Activated CD8-positive, alpha-beta memory T cell treated with anti-CD3 and anti-CD28 coated beads, Interleukin-2, amount 50 U/mL, for 1 hour (primary cell): Measurements from ENCODE around the gene CHAF1A.
A peak's percentile ranks its signal among the peaks of the same experiment; 100 is the strongest.

ENCODE experiments used
- DNase-seq: peaks from one replicate; pipeline ENCODE4 v3.0.0-alpha.2; 2020; ENCODE audit errors: extremely low read depth

CHAF1A gene

DNA sequence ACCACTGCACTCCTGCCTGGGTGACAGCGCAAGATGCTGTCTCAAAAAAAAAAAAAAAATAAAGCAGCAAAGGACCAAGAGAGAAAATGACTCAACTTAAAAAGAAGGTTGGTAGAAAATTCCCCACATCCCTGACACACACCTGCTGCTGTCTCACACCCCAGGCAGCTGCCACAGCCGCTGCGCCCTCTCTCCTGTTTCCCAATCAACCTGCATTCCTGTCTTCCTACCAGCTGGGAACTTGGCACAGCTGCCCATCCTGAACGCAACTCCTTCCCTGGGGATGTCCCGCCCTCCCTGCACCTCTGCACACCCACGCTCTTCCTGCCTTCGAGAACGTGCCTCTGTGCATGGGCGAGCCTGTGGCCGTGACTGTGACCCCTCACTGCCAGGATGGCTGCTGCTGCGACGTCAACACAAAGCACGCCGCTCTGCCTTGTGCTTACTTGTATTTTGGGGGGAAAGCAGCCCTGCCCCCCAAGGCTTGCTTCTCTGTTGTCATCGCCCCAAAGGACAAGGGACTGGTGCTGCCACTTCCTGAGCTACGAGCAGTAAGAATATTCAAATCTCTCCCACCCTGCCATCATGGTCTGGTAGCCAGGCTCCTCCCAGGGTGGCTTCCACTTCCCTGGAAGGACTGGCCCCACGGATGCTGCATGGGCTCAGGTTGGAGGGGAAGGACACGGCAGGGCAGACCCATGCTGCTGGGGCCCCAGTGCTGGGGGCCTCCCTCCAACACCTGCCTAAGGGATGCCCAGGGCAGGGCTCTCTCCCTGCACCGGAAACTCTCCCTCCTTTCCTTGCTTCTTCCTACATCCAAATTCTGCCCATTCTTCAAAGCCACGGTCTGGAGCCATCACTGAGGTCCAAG, 22.8 kb upstream of the CHAF1A start:
- no peak for DNase-seq

DNA sequence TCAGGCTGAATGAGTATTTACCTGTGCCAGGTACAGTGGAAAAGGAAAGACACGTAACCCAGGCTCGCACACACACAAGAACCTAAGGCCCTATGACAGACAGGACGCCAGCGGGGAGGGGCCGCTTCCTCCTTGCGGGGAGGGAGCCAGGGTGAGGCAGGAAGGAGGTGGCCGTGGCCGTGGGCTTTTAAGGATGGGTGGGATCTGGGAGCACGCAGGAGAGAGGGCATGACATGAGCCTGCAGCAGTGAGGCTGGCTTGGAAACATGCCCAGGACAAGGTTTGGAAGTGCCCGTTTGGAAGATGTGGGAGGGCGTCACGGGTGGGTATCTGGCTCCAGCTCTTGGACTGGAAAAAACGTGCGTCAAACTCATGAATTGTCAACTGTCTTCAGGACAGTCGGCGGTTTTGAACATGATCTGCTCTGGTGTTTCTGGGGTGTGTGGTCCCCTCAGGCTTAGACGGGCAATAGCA, 22.1 kb upstream of the CHAF1A start:
- peak; percentile 33 for DNase-seq

DNA sequence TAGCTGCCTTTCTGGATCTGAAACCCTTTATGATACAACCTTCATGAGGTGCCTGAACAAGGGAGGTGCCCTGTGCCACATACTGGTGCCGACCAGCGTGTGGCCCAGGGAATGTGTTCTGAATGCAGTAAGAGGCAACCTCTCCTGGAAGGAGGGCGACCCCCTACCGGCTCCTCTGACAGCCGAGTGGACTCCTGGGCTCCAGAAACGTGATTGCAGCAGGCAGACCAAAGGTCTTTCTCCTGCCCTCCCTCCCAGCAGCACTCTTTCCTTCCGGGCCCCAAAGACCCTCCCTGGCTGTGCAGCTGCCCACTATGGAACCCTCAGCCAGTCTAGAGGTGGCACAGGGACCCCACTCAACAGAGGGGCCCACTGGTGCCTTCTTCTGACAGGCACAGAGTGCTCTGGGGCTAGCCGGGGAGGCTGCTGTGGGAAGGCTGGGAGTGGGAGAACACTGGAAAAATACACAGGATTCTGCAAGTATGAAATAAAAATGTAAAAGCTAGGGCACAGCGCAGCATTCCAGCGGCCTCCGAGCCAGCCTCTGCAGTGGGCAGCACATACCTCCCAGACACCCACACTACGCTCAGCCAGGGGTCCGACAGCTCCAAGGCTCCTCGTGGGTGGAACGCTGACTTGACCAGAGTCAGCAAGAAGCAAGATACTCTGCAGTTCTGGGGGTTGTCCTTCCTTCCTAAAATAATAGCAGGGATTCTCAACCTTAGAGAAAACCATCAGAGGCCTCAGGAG, 17.0 kb upstream of the CHAF1A start:
- no peak for DNase-seq

DNA sequence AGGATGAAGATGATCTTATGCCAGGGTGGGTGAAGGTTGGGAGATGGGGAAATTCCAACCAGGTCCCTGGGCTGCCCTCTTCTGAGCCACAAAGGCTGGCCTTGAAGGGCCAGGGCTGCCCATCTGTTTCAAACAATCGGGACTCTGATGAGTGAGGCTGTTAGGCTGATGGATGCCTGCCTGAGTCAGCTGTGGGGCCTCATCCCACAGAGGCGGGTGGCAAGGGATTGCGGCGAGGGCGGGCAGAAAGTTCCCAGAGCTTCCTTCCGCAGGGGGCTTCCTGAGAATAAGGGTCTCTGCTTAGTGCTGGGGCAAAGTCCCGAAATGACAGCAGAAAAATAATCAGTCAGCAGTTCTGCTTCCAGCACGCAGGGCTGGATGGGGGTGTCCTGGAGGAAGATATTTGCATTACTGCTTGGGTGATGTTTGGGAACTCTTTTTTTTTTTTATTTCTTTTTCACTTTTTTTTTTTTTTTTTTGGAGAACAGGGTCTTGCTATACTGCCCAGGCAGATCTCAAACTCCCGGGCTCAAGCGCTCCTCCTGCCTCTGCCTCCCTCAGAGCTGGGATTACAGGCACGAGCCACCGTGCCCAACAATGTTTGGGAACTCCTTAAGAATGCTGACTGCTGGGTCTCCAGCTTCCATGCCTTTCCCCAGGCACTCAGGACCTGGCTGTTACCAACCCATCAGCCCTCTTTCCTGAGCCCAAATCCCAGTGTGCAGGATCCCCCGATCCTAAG, 16.2 kb upstream of the CHAF1A start:
- DNase-seq = no peak

DNA sequence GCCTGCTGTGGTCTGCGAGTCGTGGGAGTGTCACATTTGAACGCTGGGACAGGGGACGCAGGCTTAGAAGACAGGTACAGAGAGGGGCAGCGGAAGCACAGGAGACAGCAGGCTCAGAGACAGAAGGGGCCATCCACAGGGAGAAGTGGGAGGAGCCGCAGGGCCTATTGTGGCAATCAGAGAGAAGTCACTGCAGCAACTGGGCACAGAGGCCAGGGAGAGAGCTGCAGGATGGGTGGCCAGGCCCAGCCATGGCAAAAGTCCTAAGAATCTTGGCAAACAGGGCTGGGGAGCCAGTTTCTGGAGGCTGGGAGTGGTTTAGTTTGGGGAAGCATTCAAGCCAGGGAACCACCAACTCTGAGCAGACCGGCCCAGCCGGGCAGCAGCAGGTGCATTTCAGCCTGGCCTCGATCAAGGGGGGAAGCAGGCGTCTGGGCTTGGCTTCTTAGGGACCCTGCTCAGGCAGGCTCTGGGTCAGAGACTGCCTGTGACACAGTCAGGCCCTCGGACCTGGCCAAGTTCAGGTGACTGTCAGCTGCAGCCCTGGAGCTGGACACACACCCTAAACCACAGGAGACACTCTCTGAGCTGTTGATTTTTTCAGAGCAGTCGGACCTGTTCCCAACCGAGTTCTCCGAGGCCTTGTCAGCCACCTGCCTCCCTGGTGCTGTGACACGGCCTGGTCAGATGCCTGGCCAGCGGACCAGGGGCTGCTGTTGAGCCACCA, 13.9 kb upstream of the CHAF1A start:
- no peak for DNase-seq

DNA sequence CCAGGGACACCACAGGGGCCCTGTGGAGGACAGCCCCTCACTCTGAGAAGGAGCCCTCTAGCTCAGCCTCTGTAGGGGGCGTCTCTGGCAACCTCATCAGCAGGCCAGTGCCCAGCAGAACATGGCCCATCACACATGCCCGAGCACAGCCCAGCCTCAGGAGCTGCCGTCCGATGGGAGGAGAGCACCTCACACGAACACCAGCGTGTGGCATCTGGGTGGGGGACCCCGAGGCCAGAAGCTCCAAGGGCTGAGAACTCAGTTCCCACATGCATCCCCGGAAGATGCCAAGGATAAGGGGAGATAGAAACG, 13.4 kb upstream of the CHAF1A start:
- DNase-seq = no peak

DNA sequence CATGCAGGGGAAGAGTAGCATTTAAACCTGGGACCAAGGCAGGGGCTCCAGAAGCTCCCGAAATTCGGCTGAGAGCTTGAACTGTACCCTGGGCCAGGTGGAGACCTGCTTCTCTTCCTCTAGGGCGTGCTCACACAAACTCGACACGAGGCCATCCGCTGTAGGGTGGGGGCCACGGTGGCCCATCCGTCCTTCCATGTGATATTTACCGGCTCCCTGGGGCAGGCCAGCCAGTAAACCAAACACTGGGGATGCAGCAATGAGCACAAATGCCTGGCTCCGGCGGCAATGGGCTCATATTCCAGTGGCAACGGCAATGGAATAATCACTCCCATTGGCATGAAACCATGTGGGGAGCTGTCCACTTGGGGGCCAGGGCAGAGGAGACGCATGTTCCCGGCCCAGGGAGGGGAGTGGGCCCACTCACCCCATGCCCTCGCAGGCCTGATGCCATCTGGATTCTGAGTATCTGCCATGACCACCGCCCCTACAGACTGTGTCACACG, 12.9 kb upstream of the CHAF1A start:
- DNase-seq = no peak

DNA sequence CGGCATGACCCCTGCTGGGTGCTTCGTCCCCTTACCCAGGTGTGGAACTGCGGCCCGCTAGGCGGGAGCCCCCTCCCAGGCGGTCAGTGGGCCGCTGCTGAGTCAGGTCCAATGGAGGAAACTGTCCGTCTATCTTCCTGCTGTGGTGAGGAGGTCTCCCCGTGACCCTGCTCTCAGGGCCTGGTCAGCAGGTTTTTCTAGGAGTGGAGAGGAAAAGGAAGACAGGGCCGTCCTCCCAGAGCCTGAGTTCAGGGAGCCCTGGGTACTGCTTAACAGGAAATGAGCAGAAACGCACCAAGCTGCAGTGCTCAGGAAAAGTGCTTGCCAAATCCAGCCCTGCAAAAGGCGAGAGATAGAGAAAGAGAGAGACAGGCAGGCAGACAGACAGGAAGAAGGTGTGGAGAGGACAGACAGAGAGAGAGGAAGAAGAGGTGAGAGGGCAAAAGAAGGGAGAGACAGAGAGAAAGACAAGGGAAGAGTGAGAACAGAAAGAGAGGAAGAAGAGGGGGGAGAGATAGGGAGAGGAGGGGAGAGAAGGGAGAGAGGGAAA, 12.3 kb upstream of the CHAF1A start:
- DNase-seq = no peak

DNA sequence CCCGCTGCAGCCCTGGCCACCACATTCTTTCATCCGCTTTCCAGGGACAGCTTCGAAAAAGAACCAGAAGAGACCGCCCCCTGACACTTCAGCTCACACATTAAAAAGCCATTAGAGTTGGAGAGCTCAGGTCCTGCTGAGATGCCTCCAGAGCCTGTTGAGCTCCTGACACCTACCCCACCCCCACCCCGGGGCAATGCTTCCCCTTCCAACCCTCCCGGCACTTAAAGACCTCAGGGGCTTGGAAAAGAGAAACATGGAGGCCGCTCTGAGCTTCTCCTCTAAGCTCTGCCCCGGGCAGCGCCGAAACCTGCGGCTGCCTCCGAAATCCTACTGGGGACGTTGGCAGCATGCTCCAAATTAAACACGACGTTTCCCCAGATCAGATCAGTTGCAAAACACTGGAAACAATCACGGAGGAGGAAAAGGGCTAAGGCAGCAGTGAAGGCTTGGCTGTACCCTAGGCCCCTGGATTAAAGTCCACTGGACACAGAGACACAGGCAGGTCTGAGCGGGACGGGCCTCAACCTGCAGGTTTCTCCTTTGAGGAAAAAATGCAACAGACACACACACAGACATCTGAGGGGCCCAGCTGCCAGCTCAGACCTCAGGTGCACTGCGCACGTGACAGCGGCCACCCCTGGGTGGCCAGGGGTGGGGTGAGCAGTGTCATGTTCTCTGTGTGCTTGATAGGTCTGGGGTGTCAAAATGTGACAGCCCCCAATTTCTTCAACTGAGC, 11.7 kb upstream of the CHAF1A start:
- DNase-seq = no peak

DNA sequence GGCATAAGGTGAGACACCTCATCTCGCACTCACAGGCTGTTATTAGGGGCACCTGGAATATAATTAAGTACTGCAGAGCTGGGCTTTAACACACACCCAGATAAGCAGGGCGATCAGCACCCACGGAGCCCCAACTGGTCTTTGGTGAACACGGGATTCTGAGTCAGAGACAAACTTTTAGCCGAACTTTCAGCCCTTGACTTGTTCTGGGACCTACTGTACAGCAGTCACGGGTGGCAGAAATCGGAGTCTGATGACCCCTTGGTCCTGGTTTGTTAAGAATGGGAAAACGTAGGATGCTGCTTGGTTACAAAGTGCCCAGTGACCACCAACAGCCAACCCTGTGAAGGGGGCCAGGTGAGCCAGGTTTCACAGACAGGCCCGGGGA, 11.1 kb upstream of the CHAF1A start:
- no peak for DNase-seq

DNA sequence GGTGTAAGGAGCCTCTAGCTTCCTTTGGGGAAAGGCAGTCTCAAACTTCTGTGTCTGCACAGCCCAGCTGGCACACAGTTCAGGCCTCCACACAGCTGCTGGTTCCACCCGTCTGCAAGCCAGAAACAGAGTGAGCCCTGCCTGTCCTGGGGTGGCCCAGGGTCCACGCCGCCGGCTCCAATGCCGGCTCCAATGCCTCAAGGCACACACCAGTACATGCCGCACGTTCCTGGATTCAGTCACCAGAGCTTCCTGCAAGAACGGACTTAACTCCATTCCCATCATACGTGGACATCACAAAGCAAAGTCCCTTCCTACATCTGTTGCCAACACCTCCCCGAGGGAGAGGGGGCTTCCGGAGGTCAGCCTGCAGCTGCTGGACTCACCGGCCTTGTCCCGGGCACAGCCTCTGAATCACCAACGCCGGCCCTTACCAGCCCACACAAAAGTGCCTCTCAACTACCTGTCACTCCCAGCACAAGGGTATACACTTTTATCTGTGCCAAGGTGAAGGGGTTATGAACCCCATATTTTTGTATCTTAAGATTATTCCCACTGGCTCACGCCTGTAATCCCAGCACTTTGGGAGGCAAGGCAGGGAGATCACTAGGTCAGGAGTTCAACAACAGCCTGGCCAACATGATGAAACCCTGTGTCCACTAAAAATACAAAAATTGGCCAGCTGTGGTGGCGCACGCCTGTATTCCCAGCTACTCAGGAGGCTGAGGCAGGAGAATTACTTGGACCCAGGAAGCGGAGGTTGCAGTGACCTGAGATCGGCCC, 10.5 kb upstream of the CHAF1A start:
- no peak for DNase-seq

DNA sequence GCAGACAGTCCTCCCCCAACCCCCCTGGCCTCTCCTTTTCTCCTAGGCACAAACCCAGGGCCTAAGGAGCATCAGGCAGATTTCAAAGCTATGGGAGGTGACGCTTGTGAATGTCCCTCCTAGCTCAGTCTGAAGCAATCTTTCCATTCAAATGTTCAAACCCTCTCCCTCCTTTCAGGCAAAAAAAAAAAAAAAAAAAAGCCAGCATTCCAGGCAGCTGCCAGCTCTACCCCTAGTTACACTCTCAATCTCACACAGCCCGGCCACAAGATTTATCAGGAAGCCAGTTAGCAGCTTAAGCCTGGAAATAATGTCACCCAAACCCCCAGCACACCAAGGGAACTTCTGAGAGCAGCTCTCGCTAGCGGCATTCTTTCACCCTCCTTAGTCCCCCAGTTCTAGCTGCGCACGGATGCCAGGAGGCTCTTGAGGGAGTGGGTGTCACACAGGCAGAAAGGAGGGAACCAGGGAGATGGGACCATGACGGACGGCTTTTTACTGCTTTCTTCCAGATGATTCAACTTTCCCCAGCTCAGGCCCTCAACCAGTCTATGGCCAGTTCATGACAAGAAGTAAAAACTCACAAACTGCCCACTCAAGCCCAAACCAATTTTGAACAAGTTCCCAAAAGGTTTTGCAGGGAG, 8.4 kb upstream of the CHAF1A start:
- DNase-seq = no peak

DNA sequence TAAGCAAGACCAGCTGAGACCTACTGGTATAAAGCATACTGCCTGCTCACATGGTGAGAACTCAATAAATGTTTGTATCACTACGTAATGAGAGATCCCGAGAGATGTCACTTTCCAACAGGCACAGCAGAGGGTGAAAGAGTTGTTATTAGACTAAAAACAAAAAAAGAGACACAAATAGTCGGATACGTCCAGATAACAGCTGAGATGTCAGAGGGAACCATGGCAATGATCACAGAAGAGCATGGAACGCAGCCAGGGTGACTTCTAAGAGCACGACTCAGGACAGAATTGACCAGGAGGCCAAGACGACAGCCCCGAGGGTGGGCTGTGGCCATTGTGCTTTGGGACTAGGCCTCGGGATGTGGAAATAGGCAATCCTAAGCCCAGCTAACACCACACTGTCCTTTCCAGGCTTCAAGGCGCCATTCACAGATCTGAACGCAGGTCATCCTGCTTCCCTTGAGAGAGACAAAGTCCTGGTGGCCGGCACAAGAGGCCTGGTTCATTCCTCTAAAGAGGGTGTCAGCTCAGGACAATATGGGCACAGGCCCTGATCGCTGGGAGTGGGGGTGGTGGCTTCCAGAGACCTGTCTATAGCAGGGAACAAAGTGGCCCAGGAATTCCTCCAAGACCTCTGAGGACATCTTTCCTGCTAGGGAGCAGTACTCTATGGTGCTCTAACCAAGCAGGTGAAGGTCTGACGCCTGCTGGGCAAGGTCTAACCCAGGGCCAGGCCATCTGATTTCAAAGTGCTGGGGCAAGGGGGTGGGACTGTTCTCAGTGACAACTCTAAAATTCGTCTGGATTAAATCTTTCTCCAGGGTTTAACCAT, 5.3 kb upstream of the CHAF1A start:
- DNase-seq = no peak

DNA sequence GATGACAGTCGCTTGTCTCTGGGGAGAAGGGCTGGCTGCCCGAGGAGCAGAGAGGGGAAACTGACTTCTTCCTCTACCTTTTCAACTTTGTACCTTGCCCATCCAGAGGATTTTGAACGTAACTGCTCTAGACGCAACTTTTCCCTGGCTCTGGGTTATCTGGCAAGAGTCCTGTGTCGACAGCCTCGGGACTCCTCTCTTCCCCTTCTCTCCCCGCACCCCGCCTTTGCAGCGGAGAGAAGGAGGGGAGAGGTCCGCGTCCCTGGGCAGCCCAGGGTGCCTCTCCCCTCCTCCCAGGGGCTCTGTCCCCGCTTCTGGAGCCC, 2.7 kb upstream of the CHAF1A start:
- no peak for DNase-seq

DNA sequence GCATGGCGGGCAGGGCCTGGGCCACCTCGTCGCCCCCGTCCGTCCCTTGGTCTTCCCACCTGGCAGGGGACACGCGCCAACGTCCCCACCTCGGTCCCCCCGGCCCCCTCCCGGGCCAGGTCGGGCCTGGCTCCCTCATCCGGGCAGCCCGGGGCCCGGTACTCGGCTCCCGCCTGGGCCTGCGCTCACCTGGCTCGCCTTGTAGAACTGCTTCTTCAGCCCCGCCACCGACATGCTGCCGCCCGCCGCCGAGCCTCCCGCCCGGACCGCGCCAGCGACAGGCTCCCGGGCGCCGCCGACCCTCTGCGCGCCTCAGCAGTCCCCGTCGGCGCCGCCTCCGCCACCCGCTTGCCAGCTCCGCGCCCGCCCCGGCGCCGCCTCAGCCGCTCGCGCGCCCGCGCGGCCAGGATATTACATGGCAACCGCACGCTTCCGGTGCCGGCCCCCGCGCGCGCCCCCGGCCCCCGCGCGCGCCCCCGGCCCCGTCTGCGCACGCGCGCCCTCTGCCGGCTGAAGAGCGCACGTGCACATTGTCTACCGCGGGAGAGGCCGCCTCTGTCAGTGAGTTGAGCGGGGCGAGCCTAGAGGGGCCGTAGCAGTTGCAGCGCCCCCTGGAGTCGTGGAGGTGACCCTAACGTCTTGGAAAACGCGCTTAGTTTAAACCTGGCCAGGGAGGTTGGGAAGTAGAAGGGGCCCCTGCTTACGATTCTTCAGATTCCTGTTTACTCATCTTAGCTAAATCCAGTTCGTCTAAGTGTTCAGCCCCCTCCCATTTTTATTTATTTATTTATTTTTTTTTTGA, 2.1 kb upstream of the CHAF1A start, which contains the start of gene SH3GL1:
SH3GL1 (minus strand) TSS at position 413 of the 802 bp plus-strand sequence; CDS start at position 234, 179 bp downstream.
- peak; percentile 87 for DNase-seq

DNA sequence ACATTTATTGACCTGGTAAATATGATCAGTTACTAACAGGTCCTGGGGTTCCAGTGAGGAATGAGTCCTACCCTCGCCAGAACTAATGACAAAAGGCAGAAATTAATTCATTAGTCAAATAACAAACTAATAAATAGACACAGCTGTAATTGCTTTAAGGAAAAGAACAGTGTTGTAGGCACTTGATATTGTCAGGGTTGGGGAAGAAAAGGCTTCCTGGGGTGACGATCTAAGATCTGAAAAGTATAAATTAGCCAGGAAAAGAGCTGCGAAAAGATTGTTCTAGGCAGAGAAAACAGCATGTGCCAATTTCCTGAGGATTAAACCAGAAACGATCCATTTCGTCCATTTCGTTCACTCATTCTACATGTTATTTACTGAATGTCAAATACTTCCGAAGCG, 670 bp upstream of the CHAF1A start:
- no peak for DNase-seq

DNA sequence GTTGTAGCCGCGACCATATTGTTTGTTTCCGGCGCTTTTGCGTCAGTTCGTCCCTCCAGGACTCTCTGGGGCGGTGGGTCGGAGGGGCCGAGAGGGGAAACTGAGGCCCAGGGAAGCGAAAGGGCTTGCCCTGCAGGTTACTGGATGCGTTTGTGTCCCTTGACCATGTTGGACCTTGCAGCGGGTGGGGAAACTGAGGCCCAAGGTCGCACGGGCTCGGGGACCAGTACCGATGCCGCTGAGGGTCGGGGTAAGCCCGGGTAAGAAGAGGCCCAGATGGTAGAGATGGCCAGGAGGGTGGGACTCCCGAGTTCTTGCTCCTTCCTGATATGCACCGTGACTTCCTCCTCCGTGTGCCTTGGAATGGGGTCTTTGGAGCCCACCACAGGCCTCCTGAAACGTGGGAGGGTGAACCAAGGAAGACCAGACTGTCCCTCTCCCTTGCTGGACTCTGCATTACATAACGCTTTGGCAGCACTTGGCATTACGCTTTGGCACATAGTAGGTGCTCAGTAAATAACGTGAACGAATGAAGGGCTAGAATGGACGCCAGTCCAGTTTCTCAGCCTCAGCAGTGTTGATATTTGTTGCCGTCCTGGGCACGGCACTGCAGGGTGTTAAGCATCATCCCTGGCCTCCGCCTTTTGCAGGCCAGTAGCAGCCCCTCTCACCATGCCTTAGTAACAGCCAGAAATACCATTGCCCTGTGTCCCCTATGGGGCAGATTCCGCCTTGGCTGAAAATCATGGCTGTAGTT, 743 bp downstream of the CHAF1A start:
- DNase-seq = no peak
